Loucy (cell line): ENCODE results near the gene SLC35B2.

ENCODE experiments used
- H2AFZ ChIP-seq: fragments of 200-600 bp; sonication (generic); 2 replicates; pipeline ENCODE4 v1.6.0; 2016; ENCODE audit warnings: antibody characterized with exemption, mild to moderate bottlenecking, low read length, moderate library complexity
- H3F3A ChIP-seq: fragments of 200-600 bp; 2 replicates; pipeline ENCODE4 v1.6.0; 2016; ENCODE audit warnings: antibody characterized with exemption, low read depth, mild to moderate bottlenecking
- H3K27me3 ChIP-seq: fragments of 200-600 bp; sonication (generic); 2 replicates; pipeline ENCODE4 v1.6.1; 2014; ENCODE audit warnings: low read length, mild to moderate bottlenecking; ENCODE audit not compliant: insufficient read depth, poor library complexity, severe bottlenecking
- H3K36me3 ChIP-seq: fragments of 200-600 bp; sonication (generic); 2 replicates; pipeline ENCODE4 v1.6.1; 2016; ENCODE audit warnings: low read length; ENCODE audit not compliant: insufficient read depth
- H3K4me1 ChIP-seq: fragments of 200-600 bp; sonication (generic); 2 replicates; pipeline ENCODE4 v1.5.1; 2014; ENCODE audit warnings: low read length, mild to moderate bottlenecking; ENCODE audit not compliant: insufficient read depth, poor library complexity, severe bottlenecking
- H3K4me2 ChIP-seq: fragments of 200-600 bp; sonication (generic); 2 replicates; pipeline ENCODE4 v1.6.0; 2014; ENCODE audit warnings: antibody characterized with exemption, low read length, low read depth, mild to moderate bottlenecking; ENCODE audit not compliant: poor library complexity, severe bottlenecking
- H3K4me3 ChIP-seq: fragments of 200-600 bp; sonication (generic); 2 replicates; pipeline ENCODE4 v1.5.1; 2014; ENCODE audit warnings: low read length, mild to moderate bottlenecking, mixed read lengths; ENCODE audit not compliant: poor library complexity, severe bottlenecking
- H3K79me2 ChIP-seq: fragments of 200-600 bp; sonication (generic); 2 replicates; pipeline ENCODE4 v1.6.1; 2014; ENCODE audit warnings: low read length; ENCODE audit not compliant: insufficient read depth
- H3K9ac ChIP-seq: fragments of 200-600 bp; sonication (generic); 2 replicates; pipeline ENCODE4 v1.6.0; 2014; ENCODE audit warnings: mild to moderate bottlenecking, low read depth, low read length, moderate library complexity; ENCODE audit not compliant: poor library complexity, severe bottlenecking
- H3K9me2 ChIP-seq: fragments of 200-600 bp; sonication (generic); replicated peaks from 2 replicates; pipeline ENCODE4 v1.6.1; 2016; ENCODE audit warnings: low read depth, low read length, mixed read lengths
- H3K9me3 ChIP-seq: fragments of 200-600 bp; sonication (generic); 2 replicates; pipeline ENCODE4 v1.6.1; 2014; ENCODE audit warnings: mild to moderate bottlenecking, antibody characterized with exemption, low read length, low read depth; ENCODE audit not compliant: insufficient read depth
- H4K20me1 ChIP-seq: fragments of 200-600 bp; sonication (generic); 2 replicates; pipeline ENCODE4 v1.6.0; 2014; ENCODE audit warnings: antibody characterized with exemption, low read length, mild to moderate bottlenecking; ENCODE audit not compliant: insufficient read depth, poor library complexity, severe bottlenecking
- EZH2phosphoT487 ChIP-seq: fragments of 200-600 bp; IDR thresholded peaks from 2 replicates; pipeline ENCODE4 v1.6.1; 2018; ENCODE audit warnings: antibody characterized with exemption, mild to moderate bottlenecking, moderate library complexity, borderline replicate concordance
- TF ChIP-seq, protein P1 (sequence below): fragments of 200-600 bp; sonication (generic); conservative IDR thresholded peaks from 2 replicates; pipeline ENCODE4 v1.5.1; 2014; ENCODE audit warnings: mild to moderate bottlenecking, antibody characterized with exemption, low read length

SLC35B2 gene

DNA sequence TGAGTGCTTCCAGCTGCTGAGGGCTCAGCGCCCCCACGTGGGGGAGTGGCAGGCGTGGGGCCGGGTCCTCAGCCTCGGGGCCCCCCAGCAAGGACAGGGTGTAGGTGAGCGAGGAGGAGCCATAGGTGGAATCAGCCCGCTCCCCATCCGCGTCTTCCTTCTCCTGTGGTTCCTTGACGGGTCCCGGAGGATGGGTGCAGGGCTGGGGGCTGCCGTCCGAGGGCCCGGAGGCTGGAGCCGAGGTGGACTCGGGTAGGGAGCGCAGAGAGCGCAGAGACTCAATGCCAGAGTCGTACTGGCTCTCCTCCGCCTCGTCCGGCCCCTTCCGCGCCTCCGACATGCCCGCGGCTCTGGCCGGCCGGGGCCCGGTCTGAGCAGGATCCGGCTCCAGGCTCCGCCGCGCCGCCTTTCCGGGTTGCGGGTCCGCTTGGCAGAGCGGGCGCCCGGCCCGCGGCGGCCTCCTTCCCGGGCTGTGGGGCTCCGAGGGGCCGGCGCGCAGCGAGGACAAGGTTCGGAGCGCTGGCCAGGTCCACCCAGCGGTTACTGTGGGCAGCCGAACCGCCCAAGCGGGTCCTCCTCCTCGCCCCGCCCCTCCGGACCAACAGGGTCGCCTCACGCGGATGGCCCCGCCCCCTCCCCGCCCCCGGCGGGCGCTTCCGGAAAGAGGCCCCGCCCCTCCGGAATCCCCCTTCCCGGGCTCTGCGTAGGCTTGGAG, 7.8 kb upstream of the SLC35B2 start, which contains the start of gene NFKBIE:
Gene NFKBIE, minus strand, starts transcription at position 545 of the 715 bp plus-strand sequence. Its CDS starts 205 bp downstream, at position 340.
- no peaks in the 10 kb centered on the region for H3K27me3 ChIP-seq
- peak within 1 kb of the TSS; percentile 93 for H3K4me2 ChIP-seq
- peak within 1 kb of the TSS; percentile 82 for H3K9ac ChIP-seq
- H3K9me2 ChIP-seq = no peaks in the 10 kb centered on the region
- peaks cover 18% of the 10 kb centered on the region for H4K20me1 ChIP-seq
- H2AFZ ChIP-seq = peak within 1 kb of the TSS; percentile 85
- H3K79me2 ChIP-seq = peaks cover 36% of the 10 kb centered on the region
- no peaks in the 10 kb centered on the region for H3F3A ChIP-seq
- H3K4me3 ChIP-seq = peak within 1 kb of the TSS; percentile 85
- no peaks in the 10 kb centered on the region for H3K9me3 ChIP-seq
- TF ChIP-seq EZH2phosphoT487 = no peak
- TF ChIP-seq, protein P1, sequence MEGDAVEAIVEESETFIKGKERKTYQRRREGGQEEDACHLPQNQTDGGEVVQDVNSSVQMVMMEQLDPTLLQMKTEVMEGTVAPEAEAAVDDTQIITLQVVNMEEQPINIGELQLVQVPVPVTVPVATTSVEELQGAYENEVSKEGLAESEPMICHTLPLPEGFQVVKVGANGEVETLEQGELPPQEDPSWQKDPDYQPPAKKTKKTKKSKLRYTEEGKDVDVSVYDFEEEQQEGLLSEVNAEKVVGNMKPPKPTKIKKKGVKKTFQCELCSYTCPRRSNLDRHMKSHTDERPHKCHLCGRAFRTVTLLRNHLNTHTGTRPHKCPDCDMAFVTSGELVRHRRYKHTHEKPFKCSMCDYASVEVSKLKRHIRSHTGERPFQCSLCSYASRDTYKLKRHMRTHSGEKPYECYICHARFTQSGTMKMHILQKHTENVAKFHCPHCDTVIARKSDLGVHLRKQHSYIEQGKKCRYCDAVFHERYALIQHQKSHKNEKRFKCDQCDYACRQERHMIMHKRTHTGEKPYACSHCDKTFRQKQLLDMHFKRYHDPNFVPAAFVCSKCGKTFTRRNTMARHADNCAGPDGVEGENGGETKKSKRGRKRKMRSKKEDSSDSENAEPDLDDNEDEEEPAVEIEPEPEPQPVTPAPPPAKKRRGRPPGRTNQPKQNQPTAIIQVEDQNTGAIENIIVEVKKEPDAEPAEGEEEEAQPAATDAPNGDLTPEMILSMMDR = peak; percentile 61
- H3K4me1 ChIP-seq = peaks cover 45% of the 10 kb centered on the region
- H3K36me3 ChIP-seq = no peaks in the 10 kb centered on the region

- Histone ChIP-seq H3K27me3 (no peaks in the 10 kb centered on the region), H3K9ac (peak overlapping the region; percentile 82), H3K4me1 (peaks cover 44% of the 10 kb centered on the region), H3K4me3 (peak overlapping the region; percentile 85), H3K9me2 (no peaks in the 10 kb centered on the region), H3K36me3 (no peaks in the 10 kb centered on the region; the same call in 1 of the 2 replicates), H2AFZ (peak overlapping the region; percentile 85; the same call in 1 of the 2 replicates), H3K9me3 (no peaks in the 10 kb centered on the region), H3K79me2 (peaks cover 36% of the 10 kb centered on the region), H3F3A (no peaks in the 10 kb centered on the region), H3K4me2 (peak overlapping the region; percentile 93), H4K20me1 (peaks cover 18% of the 10 kb centered on the region)
- TF ChIP-seq, protein P1 = no peak
- no peak for TF ChIP-seq EZH2phosphoT487
These were observed 7.1 kb upstream of the SLC35B2 start for GRCh38 chr6:44264154-44265006.

- TF ChIP-seq EZH2phosphoT487 = no peak
- TF ChIP-seq, protein P1 = no peak
- Histone ChIP-seq H4K20me1 (peaks cover 18% of the 10 kb centered on the region), H3K79me2 (peaks cover 36% of the 10 kb centered on the region), H3K27me3 (no peaks in the 10 kb centered on the region), H3K4me3 (peak overlapping the region; percentile 85), H3K9me3 (no peaks in the 10 kb centered on the region), H3K4me2 (peak overlapping the region; percentile 93), H3K9me2 (no peaks in the 10 kb centered on the region), H3K9ac (peak overlapping the region; percentile 82), H3K4me1 (peaks cover 38% of the 10 kb centered on the region), H2AFZ (no peak overlapping the region), H3F3A (no peaks in the 10 kb centered on the region), H3K36me3 (peaks cover 3% of the 10 kb centered on the region; the same call in 1 of the 2 replicates)
These were observed 6.2 kb upstream of the SLC35B2 start for GRCh38 chr6:44263354-44264100.
